ENCODE results near the gene TBC1D24. TPM values are rescaled to one million over a fixed set of nuclear protein-coding genes. Genes with fewer than 3 reads are reported as not detected.
A peak's percentile ranks its signal among the peaks of the same experiment; 100 is the strongest.

Gene TBC1D24
- total and polyA plus RNA-seq, 2 donors (not counting 1 experiment from before 2014, with no cell fraction given): 7.1 to 9.4 TPM

DNA sequence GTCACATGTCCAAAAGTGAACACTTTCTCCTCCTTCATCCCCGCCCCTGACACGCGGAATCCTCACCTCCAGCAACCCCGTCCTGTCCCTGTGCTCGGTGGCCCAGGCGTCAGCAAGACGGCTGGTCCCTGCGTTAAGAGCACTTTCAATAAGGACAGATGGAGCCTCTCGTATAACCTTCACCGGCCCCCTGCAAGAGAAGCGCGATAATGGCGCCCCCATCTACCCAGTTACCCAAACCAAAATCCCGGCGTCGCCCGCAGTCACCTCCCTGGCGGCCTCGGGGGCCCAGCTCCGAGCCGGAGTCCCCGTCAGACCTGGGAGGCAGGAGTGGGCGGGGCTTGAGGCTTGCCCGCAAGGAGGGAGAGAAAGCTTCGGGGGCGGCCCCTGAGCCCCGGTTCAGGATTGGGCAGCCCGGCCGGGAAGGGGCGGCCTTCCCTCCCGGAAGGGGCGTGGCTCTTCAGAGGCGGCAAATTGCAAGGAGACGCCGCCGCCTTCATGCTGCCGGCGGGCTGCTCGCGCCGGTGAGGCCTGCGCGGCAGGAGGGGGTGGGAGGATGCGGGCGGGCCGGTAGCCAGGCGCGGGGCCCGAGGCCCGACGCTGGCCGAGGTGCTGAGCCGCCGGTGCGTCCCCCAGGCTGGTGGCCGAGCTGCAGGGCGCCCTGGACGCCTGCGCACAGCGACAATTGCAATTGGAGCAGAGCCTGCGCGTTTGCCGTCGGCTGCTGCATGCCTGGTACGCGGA lies 15.1 kb upstream of the TBC1D24 start, which contains the start of gene TEDC2:
Gene TEDC2 (plus strand): TSS at position 463 of the 744 bp plus-strand sequence. CDS start 36 bp downstream, at position 499.
- under 1% methylated on average over 54 of the region's 66 CpGs for WGBS (ENCODE audit: insufficient coverage)
- peak; percentile 96 for DNase-seq
- CTCF ChIA-PET: interaction anchor here (0.6 to 1.3 kb wide), 6 partner anchors 9 to 265 kb away, joined by 3 to 5 read pairs (median 3); partner anchors contain the start of gene ABCA3
- Histone ChIP-seq H4K20me1 (ENCODE audit: control insufficient read depth, insufficient read depth, low read length, poor library complexity, severe bottlenecking) (no peaks in the 10 kb centered on the region), H3K79me2 (ENCODE audit: control insufficient read depth, insufficient read depth, low read length) (no peaks in the 10 kb centered on the region), H3K4me2 (replicated peaks; ENCODE audit: low read depth, low read length, poor library complexity, severe bottlenecking) (peak within 1 kb of the TSS; percentile 100), H3K36me3 (replicated peaks in 1 of 2; ENCODE audit: control extremely low read depth in 1 of 2, control insufficient read depth in 1 of 2, extremely low read depth in 1 of 2, insufficient read depth in 2 of 2, low read length in 1 of 2) (no peaks in the 10 kb centered on the region), H3K27me3 (replicated peaks in 1 of 4; ENCODE audit: control extremely low read depth in 1 of 4, control insufficient read depth in 3 of 4, insufficient read depth in 4 of 4, low read length in 3 of 4) (no peaks in the 10 kb centered on the region), H3K4me1 (ENCODE audit: control insufficient read depth in 2 of 2, insufficient read depth in 2 of 2, low read length in 2 of 2) (peaks cover 10 to 16% of the 10 kb centered on the region in 2 donors), H2AFZ (ENCODE audit: insufficient read depth, low read depth, low read length, poor library complexity, severe bottlenecking) (peak within 1 kb of the TSS; percentile 98), H3K4me3 (ENCODE audit: control extremely low read depth in 1 of 5, extremely low read depth in 1 of 5, insufficient read depth in 1 of 5, low read depth in 2 of 5, low read length in 4 of 5) (peak within 1 kb of the TSS; percentile 17 to 84 (median 54)), H3K9ac (ENCODE audit: low read length) (peak within 1 kb of the TSS; percentile 87), H3K9me3 (ENCODE audit: control extremely low read depth in 1 of 3, control insufficient read depth in 2 of 3, insufficient read depth in 1 of 3, low read length in 2 of 3) (no peaks in the 10 kb centered on the region), H3K27ac (ENCODE audit: low read length in 2 of 2) (peak within 1 kb of the TSS in 1 of 2 donors; percentile 34)
- Mint-ChIP-seq H3K4me1 (peaks cover 6% of the 10 kb centered on the region), H3K4me3 (peak within 1 kb of the TSS; percentile 94), H3K9me3 (ENCODE audit: insufficient read depth) (no peaks in the 10 kb centered on the region), H3K27me3 (no peaks in the 10 kb centered on the region), H3K27ac (peak within 1 kb of the TSS; percentile 68)
- TF ChIP-seq, protein P1, sequence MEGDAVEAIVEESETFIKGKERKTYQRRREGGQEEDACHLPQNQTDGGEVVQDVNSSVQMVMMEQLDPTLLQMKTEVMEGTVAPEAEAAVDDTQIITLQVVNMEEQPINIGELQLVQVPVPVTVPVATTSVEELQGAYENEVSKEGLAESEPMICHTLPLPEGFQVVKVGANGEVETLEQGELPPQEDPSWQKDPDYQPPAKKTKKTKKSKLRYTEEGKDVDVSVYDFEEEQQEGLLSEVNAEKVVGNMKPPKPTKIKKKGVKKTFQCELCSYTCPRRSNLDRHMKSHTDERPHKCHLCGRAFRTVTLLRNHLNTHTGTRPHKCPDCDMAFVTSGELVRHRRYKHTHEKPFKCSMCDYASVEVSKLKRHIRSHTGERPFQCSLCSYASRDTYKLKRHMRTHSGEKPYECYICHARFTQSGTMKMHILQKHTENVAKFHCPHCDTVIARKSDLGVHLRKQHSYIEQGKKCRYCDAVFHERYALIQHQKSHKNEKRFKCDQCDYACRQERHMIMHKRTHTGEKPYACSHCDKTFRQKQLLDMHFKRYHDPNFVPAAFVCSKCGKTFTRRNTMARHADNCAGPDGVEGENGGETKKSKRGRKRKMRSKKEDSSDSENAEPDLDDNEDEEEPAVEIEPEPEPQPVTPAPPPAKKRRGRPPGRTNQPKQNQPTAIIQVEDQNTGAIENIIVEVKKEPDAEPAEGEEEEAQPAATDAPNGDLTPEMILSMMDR (IDR thresholded peaks at IDR 0.05): no peak
- TF ChIP-seq EZH2 (IDR thresholded peaks at IDR 0.05; ENCODE audit: borderline replicate concordance, insufficient read depth, low read depth, low read length, poor library complexity, severe bottlenecking): no peak
- intact Hi-C loops (cut with micrococcal nuclease): loop anchor here (1.0 kb wide), 3 partner anchors 14 to 31 kb away; partner anchors contain the start of gene CCNF
- peak; percentile 100 for ATAC-seq (ENCODE audit: low read depth)
- POLR2A ChIA-PET: interaction anchor here (0.7 to 2.0 kb wide), 8 partner anchors 9 to 320 kb away, joined by 3 to 11 read pairs (median 6); partner anchors contain the start of genes CCNF and TBC1D24

DNA sequence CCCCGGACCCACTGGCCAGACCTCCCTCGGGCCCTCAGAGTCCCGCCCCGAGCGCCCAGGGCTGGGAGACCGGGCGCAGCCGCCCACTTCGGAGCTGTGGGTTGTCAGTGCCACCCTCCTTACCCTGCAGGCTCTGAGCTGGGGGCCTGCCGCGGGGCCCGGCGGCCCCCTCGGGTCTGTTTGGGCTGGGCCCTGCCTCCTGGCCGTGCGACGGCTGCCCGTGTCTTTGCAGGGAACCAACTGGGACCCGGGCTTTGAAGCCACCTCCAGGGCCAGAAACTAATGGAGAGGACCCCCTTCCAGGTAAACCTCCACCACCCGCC lies 14.6 kb upstream of the TBC1D24 start:
- ChIA-PET CTCF (interaction anchor here (1.0 to 1.3 kb wide), 3 partner anchors 8 to 210 kb away, joined by 3 read pairs; no protein-coding TSS in a partner anchor), POLR2A (interaction anchor here (1.0 to 2.0 kb wide), 4 partner anchors 8 to 31 kb away, joined by 3 to 11 read pairs (median 6); partner anchors contain the start of genes CCNF and TBC1D24)
- Histone ChIP-seq H3K4me3 (ENCODE audit: control extremely low read depth in 1 of 5, extremely low read depth in 1 of 5, insufficient read depth in 1 of 5, low read depth in 2 of 5, low read length in 4 of 5) (peak overlapping the region in 4 of 5 experiments; percentile 28 to 84 (median 57)), H3K36me3 (replicated peaks in 1 of 2; ENCODE audit: control extremely low read depth in 1 of 2, control insufficient read depth in 1 of 2, extremely low read depth in 1 of 2, insufficient read depth in 2 of 2, low read length in 1 of 2) (no peaks in the 10 kb centered on the region), H3K27ac (ENCODE audit: low read length in 2 of 2) (no peak overlapping the region), H3K9ac (ENCODE audit: low read length) (peak overlapping the region; percentile 87), H3K4me1 (ENCODE audit: control insufficient read depth in 2 of 2, insufficient read depth in 2 of 2, low read length in 2 of 2) (peaks cover 10 to 16% of the 10 kb centered on the region in 2 donors), H3K9me3 (ENCODE audit: control extremely low read depth in 1 of 3, control insufficient read depth in 2 of 3, insufficient read depth in 1 of 3, low read length in 2 of 3) (no peaks in the 10 kb centered on the region), H3K79me2 (ENCODE audit: control insufficient read depth, insufficient read depth, low read length) (no peaks in the 10 kb centered on the region), H4K20me1 (ENCODE audit: control insufficient read depth, insufficient read depth, low read length, poor library complexity, severe bottlenecking) (no peaks in the 10 kb centered on the region), H3K27me3 (replicated peaks in 1 of 4; ENCODE audit: control extremely low read depth in 1 of 4, control insufficient read depth in 3 of 4, insufficient read depth in 4 of 4, low read length in 3 of 4) (no peaks in the 10 kb centered on the region), H3K4me2 (replicated peaks; ENCODE audit: low read depth, low read length, poor library complexity, severe bottlenecking) (peak overlapping the region; percentile 100), H2AFZ (ENCODE audit: insufficient read depth, low read depth, low read length, poor library complexity, severe bottlenecking) (peak overlapping the region; percentile 98)
- H3K27me3 Mint-ChIP-seq: no peaks in the 10 kb centered on the region
- no peak overlapping the region for H3K27ac Mint-ChIP-seq
- H3K4me1 Mint-ChIP-seq: peaks cover 6% of the 10 kb centered on the region
- 3% methylated on average over 19 of the region's 20 CpGs for WGBS (ENCODE audit: insufficient coverage)
- H3K9me3 Mint-ChIP-seq (ENCODE audit: insufficient read depth): no peaks in the 10 kb centered on the region
- DNase-seq (no peak), ATAC-seq (ENCODE audit: low read depth) (no peak)
- H3K4me3 Mint-ChIP-seq: peak overlapping the region; percentile 53
- intact Hi-C loops (cut with micrococcal nuclease): loop anchor here (1.0 kb wide), 3 partner anchors 14 to 31 kb away; partner anchors contain the start of gene CCNF
- TF ChIP-seq, protein P1 (IDR thresholded peaks at IDR 0.05): no peak
- no peak for TF ChIP-seq EZH2 (IDR thresholded peaks at IDR 0.05; ENCODE audit: borderline replicate concordance, insufficient read depth, low read depth, low read length, poor library complexity, severe bottlenecking)

All from B cell (primary cell).